BJ (cell line): ENCODE measurements around the gene NAP1L4. TPM values are rescaled to one million over a fixed set of nuclear protein-coding genes. Genes with fewer than 3 reads are reported as not detected.

Experiments used
- CTCF ChIA-PET: fragments of 350-600 bp; formaldehyde crosslinking; extraction: SDS; loops from one replicate; lab custom pipeline; 2021; ENCODE audit warnings: antibody characterized with exemption, inconsistent platforms; lab: Yijun Ruan, JAX
- POLR2A ChIA-PET: fragments of 300-600 bp; sonication (Branson Sonifier 250); formaldehyde crosslinking; extraction: SDS; loops from one replicate; lab custom pipeline; 2021; ENCODE audit warnings: antibody characterized with exemption; lab: Charles Lee
- DNase-seq: peaks from one replicate; pipeline ENCODE4 v3.0.0-alpha.2; 2011; ENCODE audit warnings: low read depth
- H3K27me3 ChIP-seq: 2 replicates; pipeline ENCODE4 v1.6.0; 2011; ENCODE audit warnings: low read length; ENCODE audit not compliant: control insufficient read depth, insufficient read depth
- H3K36me3 ChIP-seq: 2 replicates; pipeline ENCODE4 v1.5.1; 2011; ENCODE audit warnings: low read length; ENCODE audit not compliant: control insufficient read depth, insufficient read depth
- H3K4me3 ChIP-seq: 2 replicates; pipeline ENCODE4 v1.5.1; 2011; ENCODE audit warnings: low read depth, mild to moderate bottlenecking, control low read depth, low read length
- CTCF ChIP-seq: IDR thresholded peaks from 2 replicates; pipeline ENCODE4 v1.5.1; 2011; ENCODE audit warnings: low read depth, mild to moderate bottlenecking, control low read depth, inconsistent platforms, low read length, moderate library complexity; ENCODE audit not compliant: insufficient read depth
- polyA plus RNA-seq: library from polyadenylated mRNA; depleted of rRNA; stranded (reverse); fragments of >200 nt; gene quantifications from 2 replicates; pipeline ENCODE4 v1.2.3, GENCODE V29; 2011

NAP1L4 gene
- polyA plus RNA-seq, 1 experiment: 65.1 TPM

GRCh38 chr11:3016861-3017260 lies 24.7 kb upstream of the NAP1L4 start:
- Histone ChIP-seq H3K4me3 (no peak overlapping the region), H3K36me3 (peaks cover 57% of the 10 kb centered on the region), H3K27me3 (no peaks in the 10 kb centered on the region)
- no peak for DNase-seq
- ChIA-PET POLR2A (no interaction called here), CTCF (interaction anchor here (1.2 kb wide), 1 partner anchor 22 kb away, joined by 3 read pairs; no protein-coding TSS in a partner anchor)
- TF ChIP-seq CTCF: no peak

GRCh38 chr11:3015796-3016195 lies 23.7 kb upstream of the NAP1L4 start:
- POLR2A ChIA-PET: interaction anchor here (0.7 kb wide), 1 partner anchor 76 kb away, joined by 12 read pairs; no protein-coding TSS in a partner anchor
- no peak for DNase-seq
- no peak for TF ChIP-seq CTCF
- Histone ChIP-seq H3K27me3 (no peaks in the 10 kb centered on the region), H3K36me3 (peaks cover 61% of the 10 kb centered on the region), H3K4me3 (no peak overlapping the region)
- CTCF ChIA-PET: interaction anchor here (0.7 to 1.2 kb wide), 4 partner anchors 21 to 482 kb away, joined by 3 to 5 read pairs (median 4); no protein-coding TSS in a partner anchor

- DNase-seq: no peak
Measured at GRCh38 chr11:3014943-3015342, 22.8 kb upstream of the NAP1L4 start.

GRCh38 chr11:3014057-3014938 lies 22.2 kb upstream of the NAP1L4 start:
- CTCF ChIA-PET: no interaction called here

More at GRCh38 chr11:3014943-3015342, 22.8 kb upstream of the NAP1L4 start:
- CTCF ChIA-PET: no interaction called here
- no peak for TF ChIP-seq CTCF
- peaks cover 62% of the 10 kb centered on the region for H3K36me3 ChIP-seq
- H3K4me3 ChIP-seq: no peak overlapping the region
- POLR2A ChIA-PET: no interaction called here
- no peaks in the 10 kb centered on the region for H3K27me3 ChIP-seq

More at GRCh38 chr11:3014057-3014938, 22.2 kb upstream of the NAP1L4 start:
- Histone ChIP-seq H3K36me3 (peaks cover 68% of the 10 kb centered on the region), H3K27me3 (no peaks in the 10 kb centered on the region), H3K4me3 (no peak overlapping the region)
- POLR2A ChIA-PET: no interaction called here
- TF ChIP-seq CTCF: no peak
- DNase-seq: no peak
